GM12872 (cell line): ENCODE data around the gene PHLPP1.

Source experiments
- CTCF ChIP-seq: IDR thresholded peaks from 3 replicates; pipeline ENCODE4 v1.5.1; 2011; ENCODE audit warnings: low read depth, mild to moderate bottlenecking, low read length, moderate library complexity; ENCODE audit not compliant: insufficient read depth

PHLPP1 gene

GRCh38 chr18:62919109-62919838 is 203.9 kb downstream of the PHLPP1 start:
- TF ChIP-seq CTCF = no peak

- no peak for TF ChIP-seq CTCF
Observed at GRCh38 chr18:62925031-62925688, 209.8 kb downstream of the PHLPP1 start.

GRCh38 chr18:62928326-62928725 is 213.0 kb downstream of the PHLPP1 start:
- no peak for TF ChIP-seq CTCF

GRCh38 chr18:62933261-62933887 is 218.0 kb downstream of the PHLPP1 start:
- TF ChIP-seq CTCF = no peak

GRCh38 chr18:62935994-62936393 is 220.7 kb downstream of the PHLPP1 start:
- TF ChIP-seq CTCF = no peak

- no peak for TF ChIP-seq CTCF
Observed at GRCh38 chr18:62937065-62937464, 221.7 kb downstream of the PHLPP1 start.

- TF ChIP-seq CTCF = no peak
Observed at GRCh38 chr18:62938006-62938405, 222.7 kb downstream of the PHLPP1 start.
